Endometrial microvascular endothelial cells (primary cell): ENCODE results near the gene ATF2. TPM values are rescaled to one million over a fixed set of nuclear protein-coding genes. Genes with fewer than 3 reads are reported as not detected.

Experiments used
- in situ Hi-C: cut with HindIII; loops from 2 replicates; pipeline ENCODE4 v1.10.0; 2017; ENCODE audit warnings: low sequenced_read_pairs, low pct_unique_long_range_greater_than_20kb; ENCODE audit errors: inconsistent ontology term
- total RNA-seq: library from RNA; depleted of rRNA; stranded (reverse); fragments of >200 nt; gene quantifications from one replicate; pipeline ENCODE4 v1.2.3, GENCODE V29; 2015; ENCODE audit errors: inconsistent ontology term

The ATF2 gene
- total RNA-seq, 1 donor from 2014 or later: 36.9 TPM

DNA sequence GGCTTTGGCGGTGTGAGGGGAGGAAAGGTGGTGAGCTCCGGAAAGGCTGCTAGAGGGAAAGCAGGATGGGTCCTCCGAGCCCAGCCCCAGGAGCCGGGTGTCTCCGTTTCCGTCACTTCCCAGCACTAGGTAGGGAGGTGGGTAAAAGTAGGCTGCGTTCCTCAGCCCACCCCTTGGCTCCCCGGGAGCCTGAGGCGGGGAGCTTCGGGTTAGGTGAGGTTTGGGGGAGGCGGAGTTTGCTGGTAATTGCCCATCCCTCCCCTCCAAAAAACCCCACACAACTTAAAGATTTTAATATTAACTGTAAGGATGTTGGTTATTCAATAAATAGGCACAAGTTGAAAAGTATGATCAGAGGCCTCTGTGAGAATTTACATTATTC is 552 bp upstream of the ATF2 start:
- in situ Hi-C loops: no loop called here

DNA sequence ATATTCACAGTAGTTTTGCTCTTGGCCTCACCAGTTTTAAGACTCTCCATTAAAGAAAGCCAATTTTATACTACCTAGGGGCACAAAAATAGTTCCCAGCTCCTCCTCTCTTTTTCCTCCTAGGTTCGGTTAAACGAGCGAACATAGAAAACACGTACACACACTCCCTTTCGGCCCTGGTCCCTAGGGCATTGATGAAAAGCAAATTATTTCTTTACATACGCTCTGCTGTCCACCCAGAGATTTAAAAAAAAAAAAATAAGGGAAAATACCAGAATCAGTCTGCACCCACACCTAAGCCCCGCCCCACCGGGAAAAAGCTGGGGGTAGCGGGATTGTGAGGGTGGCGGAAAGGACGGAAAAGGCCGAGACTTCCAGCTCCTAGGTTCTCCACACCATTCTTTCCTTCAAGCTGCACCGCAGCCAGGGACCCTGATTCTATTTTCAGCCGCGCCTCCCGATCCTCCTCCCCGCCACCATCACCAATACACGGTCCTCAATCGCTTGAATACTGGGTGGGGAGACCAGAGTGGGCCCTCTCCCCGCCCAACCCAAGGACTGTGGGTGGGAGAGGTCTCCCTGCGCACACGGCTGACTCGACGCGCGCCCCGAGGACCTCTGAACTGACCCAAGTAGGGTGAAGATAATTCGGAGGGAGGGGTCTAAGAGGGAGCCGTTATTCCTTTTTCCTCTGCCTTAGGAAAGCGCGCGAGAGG is 769 bp downstream of the ATF2 start:
- in situ Hi-C loops: no loop called here

DNA sequence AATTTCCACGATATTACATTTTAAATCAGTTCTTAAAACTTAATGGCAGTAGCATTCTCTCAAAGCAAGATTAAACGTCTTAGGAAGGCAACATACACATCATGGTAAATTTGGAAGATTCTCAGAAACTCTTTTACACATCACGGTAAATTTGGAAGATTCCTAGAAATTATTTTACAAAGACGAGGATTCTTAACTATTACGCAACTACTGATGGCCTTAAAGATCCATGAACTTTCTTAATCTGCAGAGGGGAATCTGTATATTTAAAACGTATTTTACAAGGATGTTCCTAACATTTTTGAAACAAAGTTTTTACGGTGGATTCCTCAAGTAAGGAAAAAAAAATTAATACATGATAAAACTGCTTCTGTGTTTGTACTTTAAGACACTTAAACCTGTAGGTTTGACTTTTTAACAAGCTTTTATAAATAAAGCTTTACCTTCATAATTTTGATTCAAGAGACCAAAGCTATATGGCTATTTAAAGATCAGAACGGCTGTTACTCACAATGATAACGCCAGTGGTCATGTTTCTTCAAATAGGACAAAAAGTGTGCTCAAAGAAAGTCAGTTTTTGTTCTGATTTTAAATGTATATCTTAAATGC is 1.7 kb downstream of the ATF2 start:
- in situ Hi-C loops: no loop called here

DNA sequence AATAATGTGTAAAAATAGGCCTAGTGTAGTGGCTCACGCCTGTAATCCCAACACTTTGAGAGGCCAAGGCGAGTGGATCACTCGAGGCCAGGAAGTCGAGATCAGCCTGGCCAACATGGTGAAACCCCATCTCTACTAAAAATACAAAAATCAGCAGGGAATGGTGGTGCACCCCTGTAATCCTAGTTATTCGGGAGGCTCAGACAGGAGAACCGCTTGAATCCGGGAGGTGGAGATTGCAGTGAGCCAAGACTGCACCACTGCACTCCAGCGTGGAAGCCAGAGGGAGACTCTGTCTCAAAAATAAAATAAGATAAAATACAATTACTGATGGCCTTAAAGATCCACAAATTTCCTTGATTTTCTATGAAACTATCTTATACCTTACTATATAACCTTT is 3.8 kb downstream of the ATF2 start:
- in situ Hi-C loops: no loop called here

GRCh38 chr2:175158894-175159293 is 9.1 kb downstream of the ATF2 start:
- in situ Hi-C loops: no loop called here

DNA sequence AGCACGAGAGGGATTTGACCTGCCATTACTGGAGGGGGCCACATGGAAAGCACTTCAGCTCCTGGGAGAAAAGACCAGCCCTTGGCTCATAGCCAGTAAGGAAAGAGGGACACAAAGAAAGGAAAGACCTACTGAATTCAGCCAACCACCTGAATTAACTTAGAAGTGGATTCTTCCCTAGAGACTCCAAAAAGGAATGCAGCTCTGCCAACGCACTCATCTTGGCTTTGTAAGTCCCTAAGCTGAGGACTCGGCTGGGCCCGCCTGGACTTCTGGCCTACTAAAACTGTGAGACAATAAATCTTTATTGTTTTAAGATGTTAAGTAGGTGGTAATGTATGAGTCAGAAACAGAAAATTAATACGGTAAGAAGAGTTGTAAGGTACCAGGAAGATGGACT is 11.5 kb downstream of the ATF2 start:
- in situ Hi-C loops: no loop called here

GRCh38 chr2:175154661-175155082 is 13.3 kb downstream of the ATF2 start:
- in situ Hi-C loops: no loop called here

GRCh38 chr2:175152242-175152641 is 15.8 kb downstream of the ATF2 start:
- in situ Hi-C loops: no loop called here

- in situ Hi-C loops: no loop called here
Measured at GRCh38 chr2:175151791-175152190, 16.2 kb downstream of the ATF2 start.

- in situ Hi-C loops: no loop called here
Measured at GRCh38 chr2:175147186-175147585, 20.8 kb downstream of the ATF2 start.

- in situ Hi-C loops: no loop called here
Measured at GRCh38 chr2:175143678-175144077, 24.3 kb downstream of the ATF2 start.

DNA sequence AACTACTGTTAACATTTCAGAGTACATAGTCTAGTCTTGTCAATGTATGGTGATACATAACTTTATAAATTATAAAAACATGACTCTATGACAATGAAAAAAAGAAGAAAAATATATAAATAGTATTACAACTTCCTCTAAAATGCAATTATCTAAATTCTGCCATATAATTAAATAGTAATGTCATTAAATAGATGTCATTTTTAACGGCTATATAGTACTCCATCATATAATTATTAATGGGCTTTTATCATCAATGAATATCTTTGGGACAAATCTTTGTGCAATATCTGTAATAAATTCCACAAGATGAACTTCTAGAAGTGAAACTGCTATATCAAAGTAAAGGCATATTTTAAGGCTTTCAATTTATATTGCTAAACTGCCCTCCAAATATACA is 24.8 kb downstream of the ATF2 start:
- in situ Hi-C loops: no loop called here

DNA sequence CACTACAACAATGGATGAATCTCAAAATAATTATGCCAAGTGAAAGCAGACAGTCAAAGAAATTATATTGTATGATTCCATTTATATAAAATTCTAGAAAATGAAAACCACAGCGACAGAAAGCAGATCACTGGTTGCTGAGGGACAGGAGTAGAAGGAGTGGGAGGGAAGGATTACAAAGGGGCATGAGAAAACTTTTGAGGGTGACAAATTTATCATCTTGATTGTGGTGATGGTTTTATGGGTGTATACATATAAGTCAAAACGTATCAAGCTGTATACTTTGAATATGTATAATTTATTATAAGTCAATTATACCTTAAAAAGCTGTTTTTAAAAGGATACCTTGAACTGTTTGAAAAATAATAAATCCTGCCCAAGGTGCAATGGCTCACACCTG is 27.7 kb downstream of the ATF2 start:
- in situ Hi-C loops: no loop called here

GRCh38 chr2:175137793-175138192 is 30.2 kb downstream of the ATF2 start:
- in situ Hi-C loops: no loop called here

DNA sequence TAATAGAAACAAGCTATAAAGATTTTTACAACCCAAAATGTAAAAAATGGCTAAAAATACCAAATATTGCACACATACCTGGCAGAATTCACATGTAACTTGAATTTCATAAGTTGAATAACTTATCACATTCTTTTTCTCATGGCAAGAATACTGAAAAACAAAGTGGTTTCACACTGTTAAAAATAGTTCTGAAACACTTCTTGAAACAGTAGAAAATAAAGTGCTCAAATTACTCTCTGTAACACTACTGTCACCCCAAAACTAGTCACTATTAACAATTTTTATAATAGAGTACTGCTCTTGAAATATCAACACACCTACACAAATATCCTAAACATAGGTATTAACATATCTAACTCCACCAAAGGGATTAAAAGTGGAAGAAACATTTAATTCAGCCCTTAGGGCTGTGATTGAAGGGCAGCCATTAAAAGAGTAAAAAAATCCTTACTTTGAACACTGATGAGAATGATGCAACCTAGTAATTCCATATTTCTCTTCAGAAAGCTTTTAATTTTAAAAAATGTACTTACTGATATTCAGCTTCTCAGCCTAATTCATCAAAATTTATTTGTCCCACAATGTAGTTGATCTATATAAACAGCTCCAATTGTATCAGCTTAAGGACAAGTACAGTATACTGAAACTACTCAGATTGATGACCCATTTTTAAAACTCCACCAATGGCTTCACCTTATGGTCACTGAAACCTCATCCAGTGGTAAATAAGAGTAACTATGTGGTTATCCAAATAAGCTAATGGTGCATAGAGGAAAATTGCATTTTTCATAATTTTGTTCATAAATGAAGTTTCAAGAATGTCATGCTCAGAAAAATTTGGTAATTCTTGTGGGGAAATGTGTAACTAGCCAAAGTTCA is 31.4 kb downstream of the ATF2 start:
- in situ Hi-C loops: no loop called here

DNA sequence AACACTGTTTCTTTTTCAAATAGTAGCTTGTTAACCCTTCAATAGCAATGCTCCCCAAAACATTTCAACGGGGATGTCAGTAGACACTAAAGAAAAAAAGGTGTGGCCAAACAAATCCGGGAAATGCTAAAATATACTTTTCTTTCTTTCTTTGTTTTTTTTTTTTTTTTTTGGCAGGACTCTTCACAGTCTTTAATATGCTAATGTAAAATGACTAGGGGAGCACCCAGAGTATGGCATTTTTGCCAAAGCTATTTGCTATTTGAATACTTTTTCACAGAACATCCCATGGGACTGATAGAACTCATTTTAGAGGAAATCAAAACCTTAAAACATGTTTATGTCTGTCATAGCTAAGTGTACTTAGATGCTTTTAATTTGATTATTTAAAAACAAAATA is 32.1 kb downstream of the ATF2 start:
- in situ Hi-C loops: no loop called here

DNA sequence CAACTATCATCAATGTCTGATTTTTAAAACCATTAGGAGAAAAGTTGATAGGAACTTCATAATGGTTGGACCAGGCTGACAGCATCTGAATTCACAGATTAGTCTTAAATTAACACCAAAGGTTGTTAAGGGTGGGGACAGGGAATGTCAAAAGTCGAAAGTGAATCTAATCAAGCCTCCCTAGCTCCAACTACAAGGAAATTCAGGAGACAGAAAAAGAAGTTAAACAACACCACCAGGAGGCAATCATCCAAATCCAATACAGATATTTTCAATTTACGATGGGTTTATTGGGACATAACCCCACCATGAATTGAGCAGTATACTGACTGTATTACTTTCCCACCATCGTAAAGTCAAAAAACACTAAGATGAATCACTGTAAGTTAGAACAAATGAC is 32.8 kb downstream of the ATF2 start:
- in situ Hi-C loops: no loop called here

GRCh38 chr2:175131252-175131651 is 36.8 kb downstream of the ATF2 start:
- in situ Hi-C loops: no loop called here

DNA sequence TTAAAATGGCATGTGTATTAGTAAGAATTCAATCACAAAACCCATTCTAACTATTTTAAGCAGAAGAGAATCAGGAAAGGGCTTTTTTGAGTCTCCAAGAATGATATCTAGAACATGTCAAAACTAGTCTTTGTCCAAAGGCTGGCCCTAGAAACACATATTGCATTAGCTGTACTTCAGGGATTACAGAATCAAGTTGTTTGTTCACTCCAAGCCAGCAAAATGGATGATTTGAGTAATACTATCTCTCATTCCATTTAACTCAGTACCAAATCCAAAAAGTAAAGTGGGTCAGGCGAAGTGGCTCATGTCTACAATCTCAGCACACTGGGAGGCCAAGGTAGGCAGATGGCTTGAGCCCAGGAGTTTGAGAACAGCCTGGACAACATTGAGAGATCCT is 41.3 kb downstream of the ATF2 start:
- in situ Hi-C loops: no loop called here

DNA sequence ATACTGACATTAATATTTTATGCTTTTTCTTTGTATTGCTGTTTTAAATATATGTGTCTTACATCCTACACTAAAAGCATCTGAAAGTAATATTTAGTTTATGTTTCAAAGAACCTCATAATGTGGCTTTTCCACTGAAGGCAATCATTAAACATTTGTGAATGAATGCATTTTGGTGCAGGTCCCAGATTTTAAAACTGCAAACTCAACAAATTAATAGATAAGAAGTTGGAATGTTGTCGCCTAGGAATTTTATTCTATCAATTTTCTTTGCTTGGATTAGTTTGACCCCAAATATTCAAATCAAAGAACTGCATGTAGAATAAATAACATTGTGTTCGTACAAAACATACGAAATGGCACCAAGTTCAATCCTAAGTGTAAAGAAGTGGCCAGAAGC is 44.7 kb downstream of the ATF2 start:
- in situ Hi-C loops: no loop called here
